GM21528 (cell line): ENCODE data around the gene TUBA3D.
A peak's percentile ranks its signal among the peaks of the same experiment; 100 is the strongest.
"Not testable (repeated sequence)": the region's sequence is repeated elsewhere in the genome, so short reads cannot be mapped to it uniquely, and the experiment has no call there.

Experiments
- ATAC-seq: cut with Tn5 transposase; IDR thresholded peaks from one replicate; pipeline ENCODE4 v1.9.1; 2021; ENCODE audit warnings: mild to moderate bottlenecking, moderate library complexity; ENCODE audit not compliant: unreplicated experiment, low FRiP score

Gene TUBA3D

GRCh38 chr2:131511969-131512870 lies 36.3 kb downstream of the TUBA3D start:
- ATAC-seq, result not testable (repeated sequence)

- peak; percentile 51 for ATAC-seq
Observed at GRCh38 chr2:131514408-131515166, 38.7 kb downstream of the TUBA3D start.

GRCh38 chr2:131515235-131515634 lies 39.3 kb downstream of the TUBA3D start:
- not testable (repeated sequence) for ATAC-seq

- ATAC-seq, result no peak
Observed at GRCh38 chr2:131516011-131516410, 40.1 kb downstream of the TUBA3D start.

- ATAC-seq, result not testable (repeated sequence)
Observed at GRCh38 chr2:131516621-131517020, 40.7 kb downstream of the TUBA3D start.

- no peak for ATAC-seq
Observed at GRCh38 chr2:131517106-131517831, 41.4 kb downstream of the TUBA3D start.

GRCh38 chr2:131517856-131518255 lies 41.9 kb downstream of the TUBA3D start:
- ATAC-seq, result not testable (repeated sequence)

- not testable (repeated sequence) for ATAC-seq
Observed at GRCh38 chr2:131518531-131518930, 42.6 kb downstream of the TUBA3D start.

GRCh38 chr2:131519466-131519865 lies 43.5 kb downstream of the TUBA3D start:
- no peak for ATAC-seq

- ATAC-seq, result not testable (repeated sequence)
Observed at GRCh38 chr2:131519871-131520470, 44.1 kb downstream of the TUBA3D start.

- ATAC-seq, result no peak
Observed at GRCh38 chr2:131520526-131520925, 44.6 kb downstream of the TUBA3D start.

GRCh38 chr2:131521524-131521923 lies 45.6 kb downstream of the TUBA3D start:
- not testable (repeated sequence) for ATAC-seq

GRCh38 chr2:131521961-131522781 lies 46.3 kb downstream of the TUBA3D start:
- ATAC-seq, result no peak

- ATAC-seq, result not testable (repeated sequence)
Observed at GRCh38 chr2:131525256-131525655, 49.3 kb downstream of the TUBA3D start.

- ATAC-seq, result peak; percentile 90
Observed at GRCh38 chr2:131527131-131528001, 51.4 kb downstream of the TUBA3D start, which contains the start of gene CCDC74A. Gene CCDC74A (plus strand): TSS chr2:131527888. CDS start chr2:131527971, 83 bp downstream.

- ATAC-seq, result peak; percentile 57
Observed at GRCh38 chr2:131528981-131529863, 53.3 kb downstream of the TUBA3D start.

- ATAC-seq, result not testable (repeated sequence)
Observed at GRCh38 chr2:131529864-131530445, 54.0 kb downstream of the TUBA3D start.
